SK-N-SH treated with all-trans-retinoic acid at 6 μM for 48 hours (cell line): ENCODE results near the gene ATXN10.

Source experiments
- ATAC-seq: fragments of 200-7000 bp; cut with Tn5 transposase; 3 replicates; pipeline ENCODE4 v1.9.1; 2020; ENCODE audit warnings: mild to moderate bottlenecking, moderate library complexity
- ARNTL ChIP-seq: fragments of 450-650 bp; formaldehyde crosslinking; IDR thresholded peaks from 2 replicates; pipeline ENCODE4 v1.5.0; 2020; ENCODE audit warnings: low read depth, mild to moderate bottlenecking, moderate library complexity, borderline replicate concordance
- CSDC2 ChIP-seq: fragments of 250-450 bp; sonication (Bioruptor Pico); IDR thresholded peaks from 2 replicates; pipeline ENCODE4 v1.5.0; 2020; ENCODE audit warnings: mild to moderate bottlenecking, moderate library complexity
- ESRRG ChIP-seq: fragments of 250-450 bp; sonication (Bioruptor Pico); IDR thresholded peaks from 2 replicates; pipeline ENCODE4 v1.6.1; 2021; ENCODE audit warnings: mild to moderate bottlenecking
- GLIS3 ChIP-seq: fragments of 250-450 bp; sonication (Bioruptor Pico); IDR thresholded peaks from 2 replicates; pipeline ENCODE4 v1.5.0; 2020; ENCODE audit warnings: mild to moderate bottlenecking, moderate library complexity
- ISL1 ChIP-seq: fragments of 250-450 bp; sonication (Bioruptor Pico); IDR thresholded peaks from 2 replicates; pipeline ENCODE4 v2.1.2; 2022; ENCODE audit warnings: mild to moderate bottlenecking, moderate library complexity
- OSR1 ChIP-seq: fragments of 250-450 bp; sonication (Bioruptor Pico); IDR thresholded peaks from 2 replicates; pipeline ENCODE4 v1.8.0; 2022; ENCODE audit warnings: moderate library complexity, mild to moderate bottlenecking, inconsistent platforms
- PPARA ChIP-seq: fragments of 250-450 bp; sonication (Bioruptor Pico); IDR thresholded peaks from 2 replicates; pipeline ENCODE4 v1.5.0; 2020; ENCODE audit warnings: mild to moderate bottlenecking, borderline replicate concordance
- RARB ChIP-seq: fragments of 250-450 bp; sonication (Bioruptor Pico); IDR thresholded peaks from 2 replicates; pipeline ENCODE4 v1.8.0; 2021; ENCODE audit warnings: mild to moderate bottlenecking, moderate library complexity
- SNAI2 ChIP-seq: fragments of 250-450 bp; sonication (Bioruptor Pico); IDR thresholded peaks from 2 replicates; pipeline ENCODE4 v1.5.0; 2020; ENCODE audit warnings: mild to moderate bottlenecking, moderate library complexity
- TCF4 ChIP-seq: fragments of 250-450 bp; sonication (Bioruptor Pico); IDR thresholded peaks from 2 replicates; pipeline ENCODE4 v1.8.0; 2021; ENCODE audit warnings: mild to moderate bottlenecking, moderate library complexity, borderline replicate concordance
- TOX ChIP-seq: fragments of 250-450 bp; sonication (Bioruptor Pico); IDR thresholded peaks from 2 replicates; pipeline ENCODE4 v1.8.0; 2021; ENCODE audit warnings: mild to moderate bottlenecking, moderate library complexity, borderline replicate concordance
- ZC3H10 ChIP-seq: fragments of 250-450 bp; sonication (Bioruptor Pico); IDR thresholded peaks from 2 replicates; pipeline ENCODE4 v1.5.1; 2021; ENCODE audit warnings: mild to moderate bottlenecking, moderate library complexity
- ZFP30 ChIP-seq: fragments of 450-650 bp; formaldehyde crosslinking; IDR thresholded peaks from 2 replicates; pipeline ENCODE4 v1.5.0; 2022; ENCODE audit warnings: mild to moderate bottlenecking, moderate library complexity
- ZNF565 ChIP-seq: fragments of 450-650 bp; formaldehyde crosslinking; conservative IDR thresholded peaks from 2 replicates; pipeline ENCODE4 v1.5.0; 2020; ENCODE audit warnings: low read depth, mild to moderate bottlenecking, moderate library complexity
- ZNF70 ChIP-seq: fragments of 450-650 bp; formaldehyde crosslinking; IDR thresholded peaks from 2 replicates; pipeline ENCODE4 v1.5.0; 2020; ENCODE audit warnings: mild to moderate bottlenecking, moderate library complexity
- ZNF8 ChIP-seq: fragments of 450-650 bp; formaldehyde crosslinking; IDR thresholded peaks from 2 replicates; pipeline ENCODE4 v1.5.0; 2020; ENCODE audit warnings: mild to moderate bottlenecking, moderate library complexity
- TF ChIP-seq, protein P1 (sequence below): fragments of 250-450 bp; sonication (Bioruptor Pico); IDR thresholded peaks from 2 replicates; pipeline ENCODE4 v1.8.0; 2021; ENCODE audit warnings: low read depth, mild to moderate bottlenecking, moderate library complexity, borderline replicate concordance
- TF ChIP-seq, protein P2 (sequence below): fragments of 250-450 bp; sonication (Bioruptor Pico); IDR thresholded peaks from 2 replicates; pipeline ENCODE4 v1.5.1; 2020; ENCODE audit warnings: low read depth, mild to moderate bottlenecking, moderate library complexity
- TF ChIP-seq, protein P3 (sequence below): fragments of 250-450 bp; sonication (Bioruptor Pico); IDR thresholded peaks from 2 replicates; pipeline ENCODE4 v1.5.1; 2021; ENCODE audit warnings: mild to moderate bottlenecking, moderate library complexity
- TF ChIP-seq, protein P4 (sequence below): fragments of 250-450 bp; sonication (Bioruptor Pico); IDR thresholded peaks from 2 replicates; pipeline ENCODE4 v1.8.0; 2020; ENCODE audit warnings: mild to moderate bottlenecking, moderate library complexity, borderline replicate concordance

Gene ATXN10

DNA sequence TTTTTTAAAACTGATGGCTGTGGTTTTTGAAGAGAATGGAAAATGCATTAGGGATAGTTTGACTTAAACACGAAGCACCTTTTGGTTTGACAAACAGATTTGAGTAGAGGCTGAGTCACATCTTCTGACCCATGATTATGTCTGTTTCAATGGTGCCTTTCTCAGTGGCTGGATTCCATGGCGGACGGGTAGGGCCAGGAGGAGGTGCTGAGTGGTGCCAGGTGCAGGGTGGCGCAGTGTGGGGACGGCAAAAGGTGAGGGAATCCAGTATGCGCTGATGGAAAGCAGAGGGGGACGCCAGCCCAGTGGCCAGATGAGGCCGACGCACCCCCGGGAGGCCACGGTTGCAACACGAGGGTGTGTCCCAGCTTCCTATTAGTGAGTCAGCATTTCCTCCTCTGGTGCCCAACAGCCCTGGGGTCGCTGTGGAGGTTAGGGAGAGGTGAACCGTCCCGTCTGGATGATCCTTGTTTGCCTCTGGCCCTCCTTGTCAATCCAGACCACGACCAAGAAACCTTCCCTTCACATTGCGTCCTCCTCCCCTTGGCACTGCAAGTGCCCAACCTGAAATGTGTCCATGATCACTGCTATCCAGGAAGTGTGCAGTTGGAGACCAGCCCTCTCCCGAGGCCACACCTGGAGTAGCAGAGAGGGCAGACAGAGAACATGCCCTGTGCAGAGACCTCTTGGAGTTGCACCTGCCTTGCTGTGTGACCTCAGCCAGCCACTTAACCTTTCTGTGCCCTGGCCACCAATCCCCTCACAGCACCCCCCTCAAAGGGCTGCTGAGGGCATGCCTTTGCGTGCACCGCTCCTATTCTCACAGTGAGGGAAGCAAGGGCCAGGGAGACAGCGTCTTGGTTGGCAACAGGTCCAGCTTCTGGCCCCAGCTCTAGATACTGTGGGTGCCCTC lies 32.5 kb upstream of the ATXN10 start:
- no peak for TF ChIP-seq PPARA (CRISPR knock-in tag)
- TF ChIP-seq OSR1 (CRISPR knock-in tag), result 0 out of 2 replicates have a peak, but pooled peaks have one; percentile 75
- TF ChIP-seq RARB, result no peak
- no peak for TF ChIP-seq ESRRG (CRISPR knock-in tag)
- TF ChIP-seq, protein P1, sequence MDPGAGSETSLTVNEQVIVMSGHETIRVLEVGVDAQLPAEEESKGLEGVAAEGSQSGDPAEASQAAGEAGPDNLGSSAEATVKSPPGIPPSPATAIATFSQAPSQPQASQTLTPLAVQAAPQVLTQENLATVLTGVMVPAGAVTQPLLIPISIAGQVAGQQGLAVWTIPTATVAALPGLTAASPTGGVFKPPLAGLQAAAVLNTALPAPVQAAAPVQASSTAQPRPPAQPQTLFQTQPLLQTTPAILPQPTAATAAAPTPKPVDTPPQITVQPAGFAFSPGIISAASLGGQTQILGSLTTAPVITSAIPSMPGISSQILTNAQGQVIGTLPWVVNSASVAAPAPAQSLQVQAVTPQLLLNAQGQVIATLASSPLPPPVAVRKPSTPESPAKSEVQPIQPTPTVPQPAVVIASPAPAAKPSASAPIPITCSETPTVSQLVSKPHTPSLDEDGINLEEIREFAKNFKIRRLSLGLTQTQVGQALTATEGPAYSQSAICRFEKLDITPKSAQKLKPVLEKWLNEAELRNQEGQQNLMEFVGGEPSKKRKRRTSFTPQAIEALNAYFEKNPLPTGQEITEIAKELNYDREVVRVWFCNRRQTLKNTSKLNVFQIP, result no peak
- no peak for TF ChIP-seq SNAI2
- ATAC-seq, result peak; percentile 28; the same call in 1 of the 3 replicates

DNA sequence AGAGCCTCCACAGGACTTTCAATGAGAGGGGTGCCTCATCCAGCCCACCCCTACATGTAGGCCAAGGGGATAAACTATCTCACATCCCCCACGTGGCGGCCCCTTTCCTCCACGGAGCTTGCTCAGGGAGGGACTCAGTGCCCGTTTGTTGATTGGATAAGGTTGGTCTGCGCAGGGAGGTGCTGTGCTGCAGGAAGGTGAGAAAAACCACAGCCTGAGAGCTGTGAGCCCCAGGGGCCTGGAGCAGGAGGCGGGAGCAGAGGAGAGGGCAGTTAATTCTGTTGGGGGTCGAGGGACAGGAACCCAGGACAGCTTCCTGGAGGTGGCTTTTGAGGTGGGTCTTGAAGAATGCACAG lies 31.9 kb upstream of the ATXN10 start:
- no peak for ATAC-seq
- no peak for TF ChIP-seq SNAI2
- no peak for TF ChIP-seq OSR1 (CRISPR knock-in tag)
- no peak for TF ChIP-seq ZNF565
- TF ChIP-seq ZC3H10, result no peak
- TF ChIP-seq GLIS3 (CRISPR knock-in tag), result no peak
- no peak for TF ChIP-seq ZFP30
- TF ChIP-seq, protein P2, sequence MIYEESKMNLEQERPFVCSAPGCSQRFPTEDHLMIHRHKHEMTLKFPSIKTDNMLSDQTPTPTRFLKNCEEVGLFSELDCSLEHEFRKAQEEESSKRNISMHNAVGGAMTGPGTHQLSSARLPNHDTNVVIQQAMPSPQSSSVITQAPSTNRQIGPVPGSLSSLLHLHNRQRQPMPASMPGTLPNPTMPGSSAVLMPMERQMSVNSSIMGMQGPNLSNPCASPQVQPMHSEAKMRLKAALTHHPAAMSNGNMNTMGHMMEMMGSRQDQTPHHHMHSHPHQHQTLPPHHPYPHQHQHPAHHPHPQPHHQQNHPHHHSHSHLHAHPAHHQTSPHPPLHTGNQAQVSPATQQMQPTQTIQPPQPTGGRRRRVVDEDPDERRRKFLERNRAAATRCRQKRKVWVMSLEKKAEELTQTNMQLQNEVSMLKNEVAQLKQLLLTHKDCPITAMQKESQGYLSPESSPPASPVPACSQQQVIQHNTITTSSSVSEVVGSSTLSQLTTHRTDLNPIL (CRISPR knock-in tag), result no peak
- TF ChIP-seq ZNF8 (CRISPR knock-in tag), result no peak
- no peak for TF ChIP-seq TCF4
- no peak for TF ChIP-seq RARB
- TF ChIP-seq PPARA (CRISPR knock-in tag), result no peak
- no peak for TF ChIP-seq TOX (CRISPR knock-in tag)
- no peak for TF ChIP-seq ESRRG (CRISPR knock-in tag)
- TF ChIP-seq ISL1 (CRISPR knock-in tag), result no peak
- no peak for TF ChIP-seq ZNF70 (CRISPR knock-in tag)
- TF ChIP-seq, protein P3, sequence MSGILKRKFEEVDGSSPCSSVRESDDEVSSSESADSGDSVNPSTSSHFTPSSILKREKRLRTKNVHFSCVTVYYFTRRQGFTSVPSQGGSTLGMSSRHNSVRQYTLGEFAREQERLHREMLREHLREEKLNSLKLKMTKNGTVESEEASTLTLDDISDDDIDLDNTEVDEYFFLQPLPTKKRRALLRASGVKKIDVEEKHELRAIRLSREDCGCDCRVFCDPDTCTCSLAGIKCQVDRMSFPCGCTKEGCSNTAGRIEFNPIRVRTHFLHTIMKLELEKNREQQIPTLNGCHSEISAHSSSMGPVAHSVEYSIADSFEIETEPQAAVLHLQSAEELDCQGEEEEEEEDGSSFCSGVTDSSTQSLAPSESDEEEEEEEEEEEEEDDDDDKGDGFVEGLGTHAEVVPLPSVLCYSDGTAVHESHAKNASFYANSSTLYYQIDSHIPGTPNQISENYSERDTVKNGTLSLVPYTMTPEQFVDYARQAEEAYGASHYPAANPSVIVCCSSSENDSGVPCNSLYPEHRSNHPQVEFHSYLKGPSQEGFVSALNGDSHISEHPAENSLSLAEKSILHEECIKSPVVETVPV (CRISPR knock-in tag), result no peak
- TF ChIP-seq, protein P4, sequence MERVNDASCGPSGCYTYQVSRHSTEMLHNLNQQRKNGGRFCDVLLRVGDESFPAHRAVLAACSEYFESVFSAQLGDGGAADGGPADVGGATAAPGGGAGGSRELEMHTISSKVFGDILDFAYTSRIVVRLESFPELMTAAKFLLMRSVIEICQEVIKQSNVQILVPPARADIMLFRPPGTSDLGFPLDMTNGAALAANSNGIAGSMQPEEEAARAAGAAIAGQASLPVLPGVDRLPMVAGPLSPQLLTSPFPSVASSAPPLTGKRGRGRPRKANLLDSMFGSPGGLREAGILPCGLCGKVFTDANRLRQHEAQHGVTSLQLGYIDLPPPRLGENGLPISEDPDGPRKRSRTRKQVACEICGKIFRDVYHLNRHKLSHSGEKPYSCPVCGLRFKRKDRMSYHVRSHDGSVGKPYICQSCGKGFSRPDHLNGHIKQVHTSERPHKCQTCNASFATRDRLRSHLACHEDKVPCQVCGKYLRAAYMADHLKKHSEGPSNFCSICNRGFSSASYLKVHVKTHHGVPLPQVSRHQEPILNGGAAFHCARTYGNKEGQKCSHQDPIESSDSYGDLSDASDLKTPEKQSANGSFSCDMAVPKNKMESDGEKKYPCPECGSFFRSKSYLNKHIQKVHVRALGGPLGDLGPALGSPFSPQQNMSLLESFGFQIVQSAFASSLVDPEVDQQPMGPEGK (CRISPR knock-in tag), result no peak
- TF ChIP-seq, protein P1, result no peak

DNA sequence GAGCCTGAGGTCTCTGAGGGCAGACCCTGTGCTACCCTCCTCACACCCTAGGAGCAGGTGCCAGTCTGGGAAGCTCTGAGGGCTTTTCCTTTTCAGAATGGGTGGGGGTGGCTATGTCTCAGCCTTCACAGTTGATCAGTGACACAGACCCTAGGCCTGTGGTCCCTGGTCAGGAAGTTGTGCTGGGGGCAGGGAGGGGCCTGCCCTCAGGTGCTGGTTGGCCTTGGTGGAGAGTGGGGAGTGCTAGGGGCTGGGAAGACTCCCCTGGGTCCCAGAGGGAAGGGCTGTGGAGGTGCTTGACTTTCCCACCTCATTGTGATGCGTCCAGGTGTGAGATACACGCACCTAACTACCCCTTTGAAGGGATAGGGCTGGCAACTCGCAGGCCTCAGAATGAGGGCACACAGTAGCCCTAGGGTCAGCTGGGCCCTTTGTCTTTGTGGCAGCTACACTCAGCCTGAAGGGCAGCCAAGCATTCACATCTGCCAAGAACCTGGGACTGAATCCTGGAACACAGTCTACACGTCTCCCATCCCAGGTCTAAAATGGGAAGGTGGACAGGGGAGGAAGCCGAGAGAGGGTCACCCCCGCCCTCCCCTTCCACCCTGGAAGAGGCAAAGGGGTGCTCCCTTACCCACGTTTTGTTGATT lies 31.2 kb upstream of the ATXN10 start:
- TF ChIP-seq ARNTL (CRISPR knock-in tag) (no peak), CSDC2 (no peak)
- ATAC-seq, result no peak
